Thyroid gland (tissue), 4 donors: ENCODE results near the gene ADAMTS14. TPM values are rescaled to one million over a fixed set of nuclear protein-coding genes. Genes with fewer than 3 reads are reported as not detected.

Experiments
- DNase-seq, 2 donors: peaks; one replicate each; pipeline ENCODE4 v3.0.0-alpha.2; 2019
- H3K27ac ChIP-seq, 3 donors: fragments of 200-600 bp; sonication (generic); 1 replicate in 2 of 3; 2 replicates in 1 of 3; pipeline ENCODE4 v1.5.1; 2016 to 2019; ENCODE audit warnings: mild to moderate bottlenecking in 1 of 3, moderate library complexity in 1 of 3
- H3K27me3 ChIP-seq: fragments of 200-600 bp; sonication (generic); one replicate; pipeline ENCODE4 v1.5.1; 2019
- H3K36me3 ChIP-seq, 2 donors: fragments of 200-600 bp; sonication (generic); one replicate each; pipeline ENCODE4 v1.5.1; 2016 to 2019
- H3K4me1 ChIP-seq, 2 donors: fragments of 200-600 bp; sonication (generic); one replicate each; pipeline ENCODE4 v1.5.1; 2017 to 2019
- H3K4me3 ChIP-seq, 3 donors: fragments of 200-600 bp; sonication (generic); replicated peaks in 1 of 3; 1 replicate in 2 of 3; 2 replicates in 1 of 3; pipeline ENCODE4 v1.5.1; 2016; ENCODE audit warnings: mild to moderate bottlenecking in 1 of 3
- H3K9me3 ChIP-seq: fragments of 200-600 bp; sonication (generic); one replicate; pipeline ENCODE4 v1.5.1; 2017
- POLR2A ChIP-seq, 2 donors: fragments of 450-650 bp; IDR thresholded peaks; one replicate each; pipeline ENCODE4 v1.6.1; 2017; ENCODE audit warnings: antibody characterized with exemption in 2 of 2, mild to moderate bottlenecking in 2 of 2, moderate library complexity in 1 of 2
- WGBS, 2 donors: methylation state at CpG; one replicate each; pipeline ENCODE4 v1.1.5; 2017; 5-methylcytosine and 5-hydroxymethylcytosine counted together
- intact Hi-C: fragments of 100-400 bp; cut with DNase I; formaldehyde crosslinking; loops from one replicate; pipeline ENCODE4 v1.15.1; 2023
- total RNA-seq, 4 donors: library from RNA; depleted of rRNA; stranded (reverse); fragments of >200 nt; gene quantifications; one replicate each; pipeline ENCODE4 v1.2.3, GENCODE V29; 2016
- TF ChIP-seq, protein P1 (sequence below), 6 experiments: fragments of 200-600 bp in 3 of 6; fragments of 450-650 bp in 3 of 6; sonication (generic) in 3 of 6; IDR thresholded peaks; one replicate each; pipeline ENCODE4 v1.5.1; 2016 to 2019; ENCODE audit warnings: antibody characterized with exemption in 6 of 6, mild to moderate bottlenecking in 2 of 6, inconsistent platforms in 1 of 6, moderate library complexity in 1 of 6

The ADAMTS14 gene
- total RNA-seq, 4 donors from 2014 or later, result not detected

DNA sequence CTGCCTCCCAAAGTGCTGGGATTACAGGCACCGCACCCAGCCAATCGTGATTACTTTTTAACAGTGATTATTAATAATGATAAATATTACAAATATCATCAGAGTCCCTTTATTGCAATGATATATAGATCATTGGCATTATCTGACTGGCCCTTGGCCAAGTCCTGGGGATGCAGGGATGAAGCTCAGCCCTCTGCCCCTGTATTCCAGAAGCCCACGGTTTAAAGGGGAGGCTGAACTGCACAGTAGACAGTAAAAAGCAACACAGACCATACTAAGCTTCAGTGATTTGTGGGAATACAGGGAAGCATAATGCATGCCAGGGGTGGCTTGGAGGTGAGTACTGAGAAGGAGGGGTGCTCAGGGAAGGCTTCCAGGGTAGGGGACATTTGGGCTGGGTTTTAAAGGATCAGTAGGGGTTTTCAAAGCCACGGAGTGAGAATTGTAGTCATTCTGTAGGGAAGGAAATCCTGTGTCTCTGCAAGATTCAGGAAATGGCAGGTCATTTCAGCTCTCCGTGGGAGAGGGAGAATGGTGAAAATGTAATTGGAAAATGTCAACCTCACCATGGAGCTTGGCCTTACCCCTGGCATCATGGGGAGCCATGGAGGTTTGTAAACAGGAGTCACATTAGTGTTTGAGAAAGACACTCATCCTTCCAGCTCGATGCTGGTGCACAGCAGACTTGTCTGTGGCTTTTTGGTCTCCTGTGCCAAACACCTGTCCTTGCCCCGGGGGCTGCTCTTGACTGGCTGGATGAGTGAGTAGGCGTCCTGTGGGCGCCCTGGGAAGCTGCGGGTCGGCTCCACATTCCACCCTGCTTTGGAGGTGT is 8.8 kb downstream of the ADAMTS14 start:
- intact Hi-C loops, result no loop called here
- TF ChIP-seq POLR2A (IDR thresholded peaks at IDR 0.05), result no peak
- TF ChIP-seq, protein P1, sequence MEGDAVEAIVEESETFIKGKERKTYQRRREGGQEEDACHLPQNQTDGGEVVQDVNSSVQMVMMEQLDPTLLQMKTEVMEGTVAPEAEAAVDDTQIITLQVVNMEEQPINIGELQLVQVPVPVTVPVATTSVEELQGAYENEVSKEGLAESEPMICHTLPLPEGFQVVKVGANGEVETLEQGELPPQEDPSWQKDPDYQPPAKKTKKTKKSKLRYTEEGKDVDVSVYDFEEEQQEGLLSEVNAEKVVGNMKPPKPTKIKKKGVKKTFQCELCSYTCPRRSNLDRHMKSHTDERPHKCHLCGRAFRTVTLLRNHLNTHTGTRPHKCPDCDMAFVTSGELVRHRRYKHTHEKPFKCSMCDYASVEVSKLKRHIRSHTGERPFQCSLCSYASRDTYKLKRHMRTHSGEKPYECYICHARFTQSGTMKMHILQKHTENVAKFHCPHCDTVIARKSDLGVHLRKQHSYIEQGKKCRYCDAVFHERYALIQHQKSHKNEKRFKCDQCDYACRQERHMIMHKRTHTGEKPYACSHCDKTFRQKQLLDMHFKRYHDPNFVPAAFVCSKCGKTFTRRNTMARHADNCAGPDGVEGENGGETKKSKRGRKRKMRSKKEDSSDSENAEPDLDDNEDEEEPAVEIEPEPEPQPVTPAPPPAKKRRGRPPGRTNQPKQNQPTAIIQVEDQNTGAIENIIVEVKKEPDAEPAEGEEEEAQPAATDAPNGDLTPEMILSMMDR (IDR thresholded peaks at IDR 0.05), result no peak
- 68 to 71% methylated on average over 6 to 11 of the region's 11 CpGs for WGBS, 2 donors
- Histone ChIP-seq H3K4me1 (no peaks in the 10 kb centered on the region), H3K27ac (no peak overlapping the region), H3K36me3 (no peaks in the 10 kb centered on the region), H3K9me3 (no peaks in the 10 kb centered on the region), H3K27me3 (no peaks in the 10 kb centered on the region), H3K4me3 (no peak overlapping the region)
- DNase-seq, result no peak

DNA sequence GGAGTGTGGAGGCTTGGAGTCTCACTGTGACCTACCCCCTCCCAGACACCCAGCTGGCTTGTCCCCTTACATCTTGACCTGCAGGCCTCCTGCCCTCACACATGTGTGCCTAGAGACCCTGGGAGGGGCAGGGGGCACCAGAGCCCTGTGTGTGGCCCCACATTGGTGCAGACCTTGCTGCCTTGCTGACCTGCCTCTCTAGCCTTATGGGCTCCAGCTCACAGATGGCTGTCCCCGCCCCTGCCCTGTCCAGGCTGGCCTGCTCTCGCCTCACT is 9.4 kb downstream of the ADAMTS14 start:
- intact Hi-C loops, result no loop called here
- WGBS, 2 donors, result 78 to 100% methylated on average over 2 of the region's 2 CpGs
- TF ChIP-seq, protein P1 (IDR thresholded peaks at IDR 0.05), result no peak
- no peak for TF ChIP-seq POLR2A (IDR thresholded peaks at IDR 0.05)
- H3K27me3 ChIP-seq, result no peaks in the 10 kb centered on the region
- DNase-seq, result no peak
- H3K27ac ChIP-seq, result no peak overlapping the region
- H3K4me1 ChIP-seq, result no peaks in the 10 kb centered on the region
- no peaks in the 10 kb centered on the region for H3K36me3 ChIP-seq
- H3K9me3 ChIP-seq, result no peaks in the 10 kb centered on the region
- H3K4me3 ChIP-seq, result no peak overlapping the region

DNA sequence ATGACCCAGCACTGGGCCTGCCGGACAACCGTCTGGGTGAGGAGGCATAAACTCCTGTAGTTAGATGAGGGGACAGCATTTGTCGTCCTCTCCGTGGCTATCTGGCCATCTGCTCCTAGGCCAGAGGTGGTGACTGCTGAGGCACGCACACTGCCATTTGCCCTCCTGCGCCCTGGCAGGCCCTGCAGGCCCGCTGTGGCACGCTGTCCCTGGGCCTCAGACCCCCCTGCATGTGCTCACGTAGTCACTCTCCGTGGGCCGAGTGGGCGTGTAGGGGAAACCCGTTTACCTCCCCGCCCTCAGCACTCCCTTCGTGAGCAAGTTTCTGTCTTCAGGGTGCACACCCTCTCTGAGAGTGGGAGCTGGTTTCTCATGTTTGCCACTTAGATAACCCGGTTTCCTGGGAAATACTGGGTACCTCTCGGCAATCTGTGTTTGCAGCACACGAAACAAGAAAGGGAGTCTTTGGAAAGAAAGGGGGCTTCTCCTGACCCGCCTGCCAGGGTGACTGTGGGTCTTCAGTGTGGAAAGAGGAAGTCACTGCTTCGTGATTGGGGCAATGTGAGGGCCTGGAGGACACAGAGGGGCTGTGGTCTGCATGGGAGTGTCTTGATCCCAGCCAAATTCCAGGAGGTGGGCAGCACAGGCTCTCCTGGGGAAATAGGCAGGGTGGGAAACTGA is 10.8 kb downstream of the ADAMTS14 start:
- Histone ChIP-seq H3K27me3 (no peaks in the 10 kb centered on the region), H3K4me1 (no peaks in the 10 kb centered on the region), H3K9me3 (no peaks in the 10 kb centered on the region), H3K4me3 (no peak overlapping the region), H3K27ac (no peak overlapping the region), H3K36me3 (no peaks in the 10 kb centered on the region)
- WGBS, 2 donors, result 78 to 92% methylated on average over 15 to 19 of the region's 20 CpGs
- TF ChIP-seq POLR2A (IDR thresholded peaks at IDR 0.05), result no peak
- TF ChIP-seq, protein P1 (IDR thresholded peaks at IDR 0.05), result no peak
- intact Hi-C loops, result no loop called here
- no peak for DNase-seq

DNA sequence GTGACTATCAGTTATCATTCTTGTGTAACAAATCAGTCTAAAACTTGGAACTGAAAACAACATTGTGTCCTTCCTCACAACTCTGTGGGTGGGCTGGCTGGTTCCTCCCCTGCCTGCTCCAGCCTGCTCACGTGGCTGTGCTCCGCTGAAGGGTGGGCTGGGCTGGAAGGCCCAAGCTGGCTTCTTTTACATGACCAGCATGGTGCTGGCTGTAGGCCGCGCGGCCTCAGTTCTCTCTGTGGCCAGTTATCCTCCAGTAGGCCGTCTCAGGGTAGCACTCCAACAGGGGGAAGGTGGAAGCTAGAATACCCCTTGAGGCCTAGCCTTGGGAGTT is 11.3 kb downstream of the ADAMTS14 start:
- Histone ChIP-seq H3K27ac (no peak overlapping the region), H3K36me3 (no peaks in the 10 kb centered on the region), H3K4me3 (no peak overlapping the region), H3K9me3 (no peaks in the 10 kb centered on the region), H3K4me1 (no peaks in the 10 kb centered on the region), H3K27me3 (no peaks in the 10 kb centered on the region)
- intact Hi-C loops, result no loop called here
- DNase-seq, result no peak
- 70 to 81% methylated on average over 6 of the region's 6 CpGs for WGBS, 2 donors
- TF ChIP-seq, protein P1 (IDR thresholded peaks at IDR 0.05), result no peak
- no peak for TF ChIP-seq POLR2A (IDR thresholded peaks at IDR 0.05)

DNA sequence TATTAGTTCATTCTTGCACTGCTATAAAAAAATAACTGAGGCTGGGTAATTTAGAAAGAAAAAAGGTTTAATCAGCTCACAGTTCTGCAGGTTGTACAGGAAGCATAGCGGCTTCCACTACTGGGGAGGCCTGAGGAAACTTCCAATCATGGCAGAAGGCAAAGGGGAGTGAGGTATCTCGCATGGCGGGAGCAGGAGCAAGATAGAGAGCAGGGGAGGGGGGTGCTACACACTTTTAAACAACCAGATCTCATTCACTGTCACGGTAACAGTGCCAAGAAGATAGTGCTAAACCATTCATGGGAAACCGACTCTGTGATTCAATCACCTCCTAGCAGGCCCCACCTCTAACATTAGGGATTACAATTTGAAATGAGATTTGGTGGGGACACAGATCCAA is 11.6 kb downstream of the ADAMTS14 start:
- Histone ChIP-seq H3K4me3 (no peak overlapping the region), H3K4me1 (no peaks in the 10 kb centered on the region), H3K9me3 (no peaks in the 10 kb centered on the region), H3K36me3 (no peaks in the 10 kb centered on the region), H3K27me3 (no peaks in the 10 kb centered on the region), H3K27ac (no peak overlapping the region)
- WGBS, 2 donors, result 97 to 98% methylated on average over 5 of the region's 5 CpGs
- no peak for DNase-seq
- TF ChIP-seq POLR2A (IDR thresholded peaks at IDR 0.05), result no peak
- TF ChIP-seq, protein P1 (IDR thresholded peaks at IDR 0.05), result no peak
- intact Hi-C loops, result no loop called here
